ENCODE data around the gene SUPT4H1. TPM values are rescaled to one million over a fixed set of nuclear protein-coding genes. Genes with fewer than 3 reads are reported as not detected.

Gene SUPT4H1
- total RNA-seq, 2 experiments from 2014 or later = 85.8 to 91.0 TPM

DNA sequence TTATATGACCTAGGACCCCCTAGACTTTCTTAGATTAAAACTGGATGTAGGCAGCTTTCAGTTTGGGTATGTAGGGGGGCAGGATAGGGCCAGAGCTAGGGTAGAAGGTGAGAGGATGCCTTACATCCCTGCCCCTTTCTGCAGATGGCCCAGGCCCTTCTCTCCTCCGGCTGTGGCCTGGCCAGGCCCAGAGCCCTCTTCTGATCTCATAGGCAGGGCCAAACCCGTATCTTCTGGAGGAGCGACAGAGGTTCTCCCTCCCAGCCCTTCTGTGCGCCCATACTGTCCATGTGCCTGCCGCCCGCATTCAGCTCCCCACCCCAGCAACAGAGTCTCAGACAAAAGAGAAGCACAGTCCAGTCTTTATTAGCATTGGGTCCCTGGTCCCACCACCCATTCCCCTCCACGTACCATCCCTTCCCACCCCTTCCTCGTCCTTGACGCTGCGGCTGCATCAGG, 21.4 kb downstream of the SUPT4H1 start:
- DNase-seq = peak; percentile 55
- POLR2A ChIA-PET = interaction anchor here (0.6 to 22.3 kb wide), 8 partner anchors 13 to 185 kb away, joined by 3 to 1460 read pairs (median 10); partner anchors contain the start of genes HSF5, MTMR4, RNF43 and SUPT4H1
- CTCF ChIA-PET = interaction anchor here (1.0 to 2.4 kb wide), 2 partner anchors 13 to 14 kb away, joined by 3 to 30 read pairs; no protein-coding TSS in a partner anchor
- Mint-ChIP-seq H3K4me3 (peak overlapping the region; percentile 98), H3K27me3 (peaks cover 2% of the 10 kb centered on the region), H3K4me1 (peaks cover 43% of the 10 kb centered on the region), H3K27ac (peak overlapping the region; percentile 99), H3K36me3 (ENCODE audit: low read depth) (peaks cover 62% of the 10 kb centered on the region), H3K9me3 (no peaks in the 10 kb centered on the region)

DNA sequence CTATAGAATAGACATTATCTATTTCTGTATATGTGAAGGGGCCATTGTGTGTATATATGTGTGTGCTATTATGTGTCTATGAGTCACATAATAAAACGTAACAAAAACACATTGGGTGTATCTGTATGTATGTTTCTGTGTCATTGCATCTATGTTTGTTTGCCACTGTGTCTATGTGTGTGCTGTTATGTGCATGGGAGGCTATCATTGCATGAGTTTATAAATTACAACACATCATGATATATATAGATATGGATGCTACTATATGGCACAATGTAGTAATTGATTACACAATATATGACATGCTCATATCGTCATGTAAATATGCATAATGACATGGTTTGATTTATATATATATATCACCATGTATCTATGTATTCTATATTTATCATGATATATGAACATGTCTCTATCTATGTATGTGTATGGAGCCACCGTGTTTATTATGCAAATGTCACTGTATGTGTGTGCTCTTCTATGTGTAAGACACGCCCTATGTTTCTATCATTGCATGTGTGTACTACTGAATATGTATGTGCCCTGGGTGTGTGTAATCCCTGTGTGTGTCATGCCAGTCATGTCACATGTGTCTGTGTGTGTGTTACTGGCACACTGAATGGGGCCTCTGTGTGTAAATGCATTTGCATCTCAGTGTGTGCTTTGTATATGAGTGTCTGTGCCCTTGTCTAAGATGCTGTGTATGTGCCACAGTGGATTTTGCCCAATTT, 22.0 kb downstream of the SUPT4H1 start:
- peak; percentile 65 for DNase-seq
- no peaks in the 10 kb centered on the region for H3K9me3 Mint-ChIP-seq
- H3K4me3 Mint-ChIP-seq = peak overlapping the region; percentile 98
- H3K27ac Mint-ChIP-seq = peak overlapping the region; percentile 99
- CTCF ChIA-PET = interaction anchor here (1.0 kb wide), 1 partner anchor 12 kb away, joined by 3 read pairs; no protein-coding TSS in a partner anchor
- H3K27me3 Mint-ChIP-seq = peaks cover 2% of the 10 kb centered on the region
- POLR2A ChIA-PET = interaction anchor here (0.6 to 22.3 kb wide), 6 partner anchors 12 to 158 kb away, joined by 3 to 1460 read pairs (median 444); partner anchors contain the start of genes HSF5, RNF43, SUPT4H1 and TSPOAP1
- H3K4me1 Mint-ChIP-seq = peaks cover 40% of the 10 kb centered on the region
- peaks cover 66% of the 10 kb centered on the region for H3K36me3 Mint-ChIP-seq (ENCODE audit: low read depth)

DNA sequence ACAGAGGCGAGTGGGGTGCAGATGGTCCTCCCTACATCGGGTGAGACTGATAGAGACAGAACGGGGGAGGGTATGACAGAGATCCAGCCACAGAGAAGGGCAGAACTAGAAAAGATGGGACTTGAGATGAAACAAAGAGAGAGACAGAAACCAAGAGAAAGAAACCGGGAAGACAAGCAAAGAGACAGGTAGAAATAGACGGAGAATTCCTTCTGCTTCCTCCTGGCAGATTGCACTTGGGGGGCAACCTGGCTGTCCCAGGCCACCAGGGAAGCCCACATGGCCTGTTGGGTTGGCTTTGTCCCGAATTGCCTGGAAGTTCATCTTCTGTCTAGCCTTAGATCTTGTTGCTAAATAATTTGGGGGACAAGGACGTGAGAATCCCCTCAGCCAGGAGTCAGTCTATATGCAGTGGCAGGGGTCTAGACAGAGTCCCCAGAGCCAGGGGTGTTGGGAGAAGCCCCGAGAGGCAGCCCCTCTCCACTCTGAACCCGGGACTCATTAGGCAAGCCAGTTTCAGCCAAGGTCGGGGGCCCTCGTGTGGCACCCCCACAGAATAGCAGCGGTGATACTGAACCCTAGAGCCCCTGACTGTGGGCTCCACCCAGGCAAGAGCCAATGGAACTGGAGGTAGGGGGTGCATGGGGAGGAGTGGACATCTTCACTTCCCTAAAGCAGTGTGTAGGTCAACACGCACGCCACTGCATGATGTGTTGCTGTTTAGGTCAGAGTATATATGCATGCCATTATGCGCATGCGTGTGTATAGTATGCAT, 22.8 kb downstream of the SUPT4H1 start:
- POLR2A ChIA-PET = interaction anchor here (4.2 to 22.3 kb wide), 5 partner anchors 10 to 89 kb away, joined by 22 to 1460 read pairs (median 882); partner anchors contain the start of genes RNF43 and SUPT4H1
- Mint-ChIP-seq H3K27ac (peak overlapping the region; percentile 99), H3K4me3 (peak overlapping the region; percentile 98), H3K27me3 (peaks cover 2% of the 10 kb centered on the region), H3K9me3 (no peaks in the 10 kb centered on the region), H3K4me1 (peaks cover 37% of the 10 kb centered on the region), H3K36me3 (ENCODE audit: low read depth) (peaks cover 59% of the 10 kb centered on the region)
- CTCF ChIA-PET = interaction anchor here (2.2 to 2.4 kb wide), 2 partner anchors 16 to 22 kb away, joined by 18 to 28 read pairs; partner anchors contain the start of gene SUPT4H1
- DNase-seq = peak; percentile 85

DNA sequence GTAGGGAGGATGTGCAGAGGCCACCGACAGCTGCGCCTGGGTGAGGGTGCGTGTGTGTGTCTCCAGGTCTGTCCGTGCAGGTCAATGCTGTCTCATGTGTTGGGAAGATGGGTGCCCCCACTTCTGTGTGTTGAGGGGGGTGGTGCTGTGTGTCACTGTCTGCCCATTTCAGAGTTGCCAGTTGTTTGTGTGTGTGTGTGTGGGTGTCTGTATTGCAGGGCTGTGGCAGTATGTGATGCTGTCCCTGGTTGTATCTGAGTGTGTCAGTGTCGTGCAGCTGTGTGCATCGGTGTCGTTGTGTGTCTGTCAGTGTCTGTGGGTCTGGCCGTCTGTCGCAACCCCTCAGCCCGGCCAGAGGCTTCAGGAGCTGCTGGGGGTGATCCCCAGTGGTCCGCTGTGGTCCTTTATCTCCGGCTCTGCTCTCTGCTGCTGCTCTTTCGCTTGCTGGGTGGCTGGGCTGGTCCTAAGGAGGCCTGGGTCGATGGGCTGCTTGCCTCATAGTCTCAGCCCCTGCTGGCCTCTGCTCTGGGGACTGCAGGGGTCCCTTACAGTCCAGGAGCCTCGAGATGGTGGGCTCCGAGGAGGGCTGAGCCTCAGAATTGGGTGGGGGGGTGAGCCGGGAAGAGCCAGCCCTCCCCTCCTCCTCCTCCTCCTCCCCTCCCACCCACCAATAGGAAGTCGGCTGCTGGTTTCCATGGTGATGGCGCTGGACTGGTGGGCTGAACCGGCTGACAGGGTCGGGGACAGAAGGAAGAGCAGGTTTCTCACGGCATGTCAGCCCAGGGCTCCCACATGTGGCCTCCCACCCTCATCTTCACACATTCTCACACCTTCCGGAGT, 23.6 kb downstream of the SUPT4H1 start, which contains the start of gene TSPOAP1:
Gene TSPOAP1, minus strand, starts transcription at position 601 of the 840 bp plus-strand sequence. CDS start 875 bp downstream, outside the sequence.
- CTCF ChIA-PET = interaction anchor here (0.6 to 3.5 kb wide), 6 partner anchors 11 to 159 kb away, joined by 3 to 41 read pairs (median 23); partner anchors contain the start of genes HSF5, RNF43 and SUPT4H1
- POLR2A ChIA-PET = interaction anchor here (0.8 to 22.3 kb wide), 14 partner anchors 11 to 304 kb away, joined by 3 to 1460 read pairs (median 4); partner anchors contain the start of genes HSF5, MKS1, RNF43 and SUPT4H1

DNA sequence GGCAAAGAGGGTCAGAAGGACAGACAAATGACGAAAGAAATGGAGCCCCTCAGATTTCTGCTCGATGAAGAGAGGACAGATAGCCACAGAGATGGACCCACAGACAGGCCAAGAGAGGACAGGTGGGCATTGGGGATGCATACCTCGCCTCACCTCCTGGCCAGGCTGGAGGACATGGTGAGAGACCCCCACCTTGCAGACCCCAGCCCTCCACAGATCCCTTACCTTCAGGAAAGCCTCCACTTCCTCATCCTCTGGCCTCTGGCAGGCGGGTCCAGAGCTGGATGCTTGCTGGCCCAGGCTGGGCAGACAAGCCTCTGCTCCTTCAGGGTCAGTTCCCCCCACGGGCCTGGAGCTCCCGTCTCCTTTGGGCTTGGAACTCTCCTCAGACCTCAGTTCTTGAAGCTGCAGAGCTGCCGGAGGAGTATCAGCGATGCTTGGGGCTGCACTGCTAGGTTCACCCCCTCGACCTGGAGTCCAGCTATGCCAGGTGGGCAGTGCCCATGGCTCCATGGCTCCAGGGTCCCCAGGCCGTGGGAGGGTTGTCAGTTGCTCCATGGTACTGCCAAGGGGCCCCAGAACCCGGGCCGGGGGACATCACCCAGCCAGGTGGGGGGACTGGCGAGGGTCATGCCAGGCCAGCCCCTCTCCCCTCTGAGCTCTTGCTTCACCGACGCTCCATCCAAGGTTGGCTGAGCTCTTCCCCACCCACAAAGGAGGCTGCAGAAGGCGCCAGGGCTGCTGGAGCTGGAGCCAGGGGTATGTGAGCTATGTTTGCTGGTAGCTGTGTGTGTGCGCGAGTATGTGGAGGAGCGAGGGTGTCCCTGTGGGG, 24.4 kb downstream of the SUPT4H1 start:
- Mint-ChIP-seq H3K4me3 (peak overlapping the region; percentile 98), H3K27ac (peak overlapping the region; percentile 99), H3K9me3 (no peaks in the 10 kb centered on the region), H3K36me3 (ENCODE audit: low read depth) (peaks cover 61% of the 10 kb centered on the region), H3K27me3 (peaks cover 2% of the 10 kb centered on the region), H3K4me1 (peaks cover 37% of the 10 kb centered on the region)
- POLR2A ChIA-PET = interaction anchor here (0.6 to 22.3 kb wide), 15 partner anchors 12 to 1290 kb away, joined by 3 to 1460 read pairs (median 4); partner anchors contain the start of genes HSF5, MKS1, RNF43 and SUPT4H1
- CTCF ChIA-PET = interaction anchor here (0.6 to 3.5 kb wide), 6 partner anchors 10 to 160 kb away, joined by 3 to 41 read pairs (median 23); partner anchors contain the start of genes HSF5, RNF43 and SUPT4H1
- DNase-seq = peak; percentile 50

More for the DNA sequence above, 23.6 kb downstream of the SUPT4H1 start, which contains the start of gene TSPOAP1:
- peak; percentile 84 for DNase-seq
- peaks cover 63% of the 10 kb centered on the region for H3K36me3 Mint-ChIP-seq (ENCODE audit: low read depth)
- H3K4me1 Mint-ChIP-seq = peaks cover 37% of the 10 kb centered on the region
- no peaks in the 10 kb centered on the region for H3K9me3 Mint-ChIP-seq
- H3K4me3 Mint-ChIP-seq = peak within 1 kb of the TSS; percentile 98
- H3K27me3 Mint-ChIP-seq = peaks cover 2% of the 10 kb centered on the region
- peak within 1 kb of the TSS; percentile 99 for H3K27ac Mint-ChIP-seq

DNA sequence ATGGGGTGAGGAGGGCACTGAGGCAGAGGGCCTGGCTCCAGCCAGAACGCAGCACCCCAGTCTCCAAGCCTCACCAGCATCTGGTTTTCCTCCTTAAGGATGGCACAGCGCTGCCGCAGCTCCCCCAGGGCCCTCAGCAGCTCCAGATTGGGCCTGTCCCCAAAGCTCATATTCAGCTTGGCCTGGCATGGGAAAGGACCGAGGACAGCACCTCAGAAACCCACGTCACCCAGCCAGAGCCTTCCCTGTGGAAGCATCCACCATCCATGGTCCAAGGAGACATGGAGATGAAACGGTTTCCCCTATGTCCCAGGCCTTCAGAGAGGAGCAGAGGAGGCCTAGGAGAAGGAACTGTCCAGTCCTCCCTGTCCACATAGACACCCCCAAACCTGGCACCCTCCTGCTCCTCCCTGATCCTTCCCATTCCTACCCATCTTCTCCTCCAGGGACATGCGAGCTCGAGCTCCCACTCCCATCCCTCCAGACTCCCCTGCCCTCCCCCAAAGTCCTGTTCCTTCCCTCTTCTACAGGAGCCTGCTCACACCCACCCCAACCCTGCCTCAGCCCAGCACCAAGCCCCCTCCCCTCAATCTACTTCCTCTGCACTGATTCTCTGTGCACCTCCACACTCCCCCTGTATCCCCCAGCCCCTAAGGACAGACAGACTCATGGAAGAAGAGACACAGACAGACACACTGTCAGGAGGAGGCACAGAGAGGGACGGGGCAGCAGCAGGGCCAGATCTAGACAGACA, 25.2 kb downstream of the SUPT4H1 start:
- peaks cover 34% of the 10 kb centered on the region for H3K4me1 Mint-ChIP-seq
- H3K9me3 Mint-ChIP-seq = no peaks in the 10 kb centered on the region
- peak overlapping the region; percentile 56 for H3K4me3 Mint-ChIP-seq
- POLR2A ChIA-PET = interaction anchor here (0.6 to 22.3 kb wide), 12 partner anchors 12 to 1291 kb away, joined by 3 to 1460 read pairs (median 4); partner anchors contain the start of genes HSF5, RNF43 and SUPT4H1
- CTCF ChIA-PET = interaction anchor here (1.7 to 3.5 kb wide), 5 partner anchors 9 to 25 kb away, joined by 11 to 41 read pairs (median 28); partner anchors contain the start of gene SUPT4H1
- peaks cover 59% of the 10 kb centered on the region for H3K36me3 Mint-ChIP-seq (ENCODE audit: low read depth)
- H3K27ac Mint-ChIP-seq = peak overlapping the region; percentile 99
- H3K27me3 Mint-ChIP-seq = no peaks in the 10 kb centered on the region
- no peak for DNase-seq

DNA sequence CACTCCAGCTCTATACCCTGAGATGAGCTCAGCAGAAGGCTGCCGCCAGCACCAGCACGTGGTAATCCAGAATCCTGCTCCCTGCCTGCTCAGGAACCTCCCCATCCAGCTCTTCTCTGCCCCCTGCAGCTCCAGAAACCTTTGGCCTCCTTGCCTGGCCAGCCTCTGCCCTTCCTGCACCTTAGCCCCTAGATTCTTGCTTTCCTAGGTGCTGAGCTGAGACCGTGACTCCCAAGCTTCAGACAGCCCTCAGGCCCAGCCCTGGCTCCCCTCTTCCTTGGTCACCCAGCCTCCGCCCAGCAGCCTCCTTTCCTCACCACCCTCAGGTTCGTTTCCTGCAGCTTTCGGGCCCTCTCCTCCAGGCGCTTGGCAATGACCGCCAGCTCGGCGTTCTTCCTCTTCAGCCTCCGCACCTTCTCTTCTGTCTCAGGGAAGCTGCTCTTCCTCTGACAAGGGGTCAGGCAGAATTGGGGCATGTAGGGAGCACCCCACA, 26.0 kb downstream of the SUPT4H1 start:
- H3K36me3 Mint-ChIP-seq (ENCODE audit: low read depth) = peaks cover 56% of the 10 kb centered on the region
- DNase-seq = peak; percentile 39
- H3K9me3 Mint-ChIP-seq = no peaks in the 10 kb centered on the region
- POLR2A ChIA-PET = interaction anchor here (1.1 to 22.3 kb wide), 9 partner anchors 13 to 191 kb away, joined by 3 to 1460 read pairs (median 8); partner anchors contain the start of genes RNF43 and SUPT4H1
- CTCF ChIA-PET = interaction anchor here (0.6 to 3.5 kb wide), 5 partner anchors 8 to 124 kb away, joined by 3 to 41 read pairs (median 11); no protein-coding TSS in a partner anchor
- no peaks in the 10 kb centered on the region for H3K27me3 Mint-ChIP-seq
- H3K27ac Mint-ChIP-seq = peak overlapping the region; percentile 31
- peak overlapping the region; percentile 9 for H3K4me3 Mint-ChIP-seq
- peaks cover 34% of the 10 kb centered on the region for H3K4me1 Mint-ChIP-seq

DNA sequence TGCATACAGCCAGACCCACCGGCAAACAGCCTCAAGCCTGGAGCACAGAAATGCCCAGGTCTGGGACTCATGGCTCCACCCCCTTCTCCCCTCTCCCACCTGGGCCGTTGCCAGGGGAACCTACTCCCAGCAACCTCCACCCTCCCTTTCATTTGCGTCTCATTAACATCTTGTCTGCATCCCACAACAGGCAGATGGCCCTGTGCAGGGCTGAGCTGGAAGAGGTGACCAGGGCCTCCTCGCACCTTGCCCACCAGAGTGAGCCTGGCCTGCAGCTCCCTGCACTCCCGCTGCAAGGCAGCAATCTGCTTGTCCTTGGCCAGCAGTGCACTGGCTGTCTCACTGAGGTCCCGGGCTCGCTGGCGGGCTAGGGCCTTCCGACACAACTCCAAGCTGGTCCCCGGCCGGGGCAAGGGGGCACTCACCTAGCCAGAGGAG, 26.7 kb downstream of the SUPT4H1 start:
- Mint-ChIP-seq H3K4me1 (peaks cover 32% of the 10 kb centered on the region), H3K4me3 (no peak overlapping the region), H3K27me3 (no peaks in the 10 kb centered on the region), H3K9me3 (no peaks in the 10 kb centered on the region), H3K27ac (peak overlapping the region; percentile 26), H3K36me3 (ENCODE audit: low read depth) (peaks cover 52% of the 10 kb centered on the region)
- ChIA-PET POLR2A (interaction anchor here (1.1 to 22.3 kb wide), 9 partner anchors 12 to 191 kb away, joined by 3 to 1460 read pairs (median 8); partner anchors contain the start of genes RNF43 and SUPT4H1), CTCF (interaction anchor here (0.6 to 3.5 kb wide), 5 partner anchors 8 to 125 kb away, joined by 3 to 41 read pairs (median 11); no protein-coding TSS in a partner anchor)
- no peak for DNase-seq

DNA sequence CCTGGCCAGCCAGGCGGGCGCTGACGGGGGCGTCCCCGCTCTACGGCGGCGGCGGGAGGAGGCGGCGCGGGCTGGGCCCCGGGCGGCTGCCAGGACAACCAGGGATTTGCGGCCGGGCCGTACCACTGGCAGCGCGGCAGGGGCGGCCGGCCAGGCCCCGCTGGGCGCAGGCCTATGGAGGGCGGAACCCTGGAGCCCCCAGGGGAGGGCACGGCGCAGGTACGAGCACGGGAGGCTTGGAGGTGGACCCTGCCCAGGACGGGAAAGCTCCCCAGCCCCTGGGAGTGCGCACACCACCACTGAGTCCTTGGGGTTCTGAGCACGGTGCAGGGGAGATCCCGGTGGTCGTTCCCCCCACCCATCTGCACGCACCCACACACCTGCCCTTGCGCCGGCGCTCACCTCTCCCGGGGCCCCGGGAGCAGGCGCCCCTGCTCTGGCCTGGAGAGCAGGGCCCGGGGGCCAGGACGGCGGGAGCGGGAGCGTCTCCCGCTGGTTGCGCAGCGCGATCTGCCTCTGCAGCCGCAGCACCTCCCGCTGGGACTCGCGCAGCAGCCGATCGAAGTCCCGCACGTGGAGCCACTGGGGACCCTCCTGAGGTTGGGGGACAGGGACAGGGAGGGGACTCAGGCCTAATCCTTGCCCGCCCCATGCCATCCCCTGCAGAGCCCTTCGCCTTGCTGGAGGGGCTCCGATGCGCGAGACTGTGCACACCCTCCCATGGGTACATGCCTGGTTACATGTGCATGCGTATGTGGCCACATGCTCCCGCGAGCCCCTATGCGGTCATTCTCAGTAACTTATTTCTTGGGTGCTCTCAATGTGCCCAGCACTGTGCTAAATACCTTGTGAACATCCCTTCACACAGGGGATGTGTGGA, 27.4 kb downstream of the SUPT4H1 start:
- Mint-ChIP-seq H3K4me1 (peaks cover 30% of the 10 kb centered on the region), H3K36me3 (ENCODE audit: low read depth) (peaks cover 49% of the 10 kb centered on the region), H3K9me3 (no peaks in the 10 kb centered on the region), H3K27me3 (no peaks in the 10 kb centered on the region), H3K27ac (peak overlapping the region; percentile 26), H3K4me3 (no peak overlapping the region)
- DNase-seq = no peak
- CTCF ChIA-PET = interaction anchor here (1.7 kb wide), 1 partner anchor 20 kb away, joined by 11 read pairs; no protein-coding TSS in a partner anchor
- POLR2A ChIA-PET = interaction anchor here (1.1 to 22.3 kb wide), 7 partner anchors 11 to 93 kb away, joined by 5 to 1460 read pairs (median 211); partner anchors contain the start of genes RNF43 and SUPT4H1
